ENCODE results near the gene CDC73. TPM values are rescaled to one million over a fixed set of nuclear protein-coding genes. Genes with fewer than 3 reads are reported as not detected.
"Not testable (repeated sequence)": the region's sequence is repeated elsewhere in the genome, so short reads cannot be mapped to it uniquely, and the experiment has no call there.

CDC73 gene
- total RNA-seq, 2 donors from 2014 or later = 52.8 to 53.0 TPM

DNA sequence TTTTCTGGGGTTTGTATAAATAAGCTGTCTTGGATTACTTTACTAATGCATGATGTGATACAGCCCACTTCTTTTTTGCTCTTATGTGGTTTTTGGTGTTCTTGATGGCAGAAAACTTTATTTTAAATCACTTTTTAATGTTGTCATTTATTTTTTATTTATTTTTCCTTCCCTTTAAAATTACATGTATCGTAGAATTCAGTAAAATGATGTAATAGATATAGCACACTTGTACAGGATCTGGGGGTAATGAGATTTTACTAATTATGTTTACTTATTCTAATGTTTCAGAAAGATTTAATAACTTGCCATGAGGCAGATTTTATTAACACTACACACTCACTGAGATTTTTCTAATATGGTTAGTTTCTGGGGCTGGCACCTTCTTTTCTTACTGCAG is 65.3 kb downstream of the CDC73 start:
- no peak overlapping the region for H3K4me3 ChIP-seq (ENCODE audit: low read length)
- peaks cover 3% of the 10 kb centered on the region for H3K4me1 ChIP-seq (ENCODE audit: control insufficient read depth, insufficient read depth, low read length)
- no peaks in the 10 kb centered on the region for H3K27me3 ChIP-seq (ENCODE audit: control insufficient read depth, insufficient read depth, low read length, poor library complexity, severe bottlenecking)
- H3K27me3 Mint-ChIP-seq (ENCODE audit: insufficient read depth) = no peaks in the 10 kb centered on the region
- peaks cover 15% of the 10 kb centered on the region for H3K36me3 Mint-ChIP-seq (ENCODE audit: low read depth)
- H3K9me3 Mint-ChIP-seq = peaks cover 17% of the 10 kb centered on the region
- H3K9me3 ChIP-seq (ENCODE audit: control insufficient read depth, low read length) = peaks cover 13% of the 10 kb centered on the region
- no peak overlapping the region for H3K27ac Mint-ChIP-seq
- H3K4me1 Mint-ChIP-seq = peaks cover 20% of the 10 kb centered on the region
- H3K27ac ChIP-seq (ENCODE audit: low read depth, low read length) = no peak overlapping the region
- WGBS, 2 experiments (ENCODE audit: insufficient coverage in 1 of 2, insufficient read length in 1 of 2) = no CpG with 5 or more reads among the region's 1 CpG
- peaks cover 4% of the 10 kb centered on the region for H3K36me3 ChIP-seq (ENCODE audit: control insufficient read depth, insufficient read depth, low read length)
- H3K9ac ChIP-seq (ENCODE audit: extremely low read depth, low read length, poor library complexity, severe bottlenecking) = no peak overlapping the region
- DNase-seq = no peak
- TF ChIP-seq, protein P1, sequence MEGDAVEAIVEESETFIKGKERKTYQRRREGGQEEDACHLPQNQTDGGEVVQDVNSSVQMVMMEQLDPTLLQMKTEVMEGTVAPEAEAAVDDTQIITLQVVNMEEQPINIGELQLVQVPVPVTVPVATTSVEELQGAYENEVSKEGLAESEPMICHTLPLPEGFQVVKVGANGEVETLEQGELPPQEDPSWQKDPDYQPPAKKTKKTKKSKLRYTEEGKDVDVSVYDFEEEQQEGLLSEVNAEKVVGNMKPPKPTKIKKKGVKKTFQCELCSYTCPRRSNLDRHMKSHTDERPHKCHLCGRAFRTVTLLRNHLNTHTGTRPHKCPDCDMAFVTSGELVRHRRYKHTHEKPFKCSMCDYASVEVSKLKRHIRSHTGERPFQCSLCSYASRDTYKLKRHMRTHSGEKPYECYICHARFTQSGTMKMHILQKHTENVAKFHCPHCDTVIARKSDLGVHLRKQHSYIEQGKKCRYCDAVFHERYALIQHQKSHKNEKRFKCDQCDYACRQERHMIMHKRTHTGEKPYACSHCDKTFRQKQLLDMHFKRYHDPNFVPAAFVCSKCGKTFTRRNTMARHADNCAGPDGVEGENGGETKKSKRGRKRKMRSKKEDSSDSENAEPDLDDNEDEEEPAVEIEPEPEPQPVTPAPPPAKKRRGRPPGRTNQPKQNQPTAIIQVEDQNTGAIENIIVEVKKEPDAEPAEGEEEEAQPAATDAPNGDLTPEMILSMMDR (conservative IDR thresholded peaks at IDR 0.05) = no peak
- no peak overlapping the region for H3K4me3 Mint-ChIP-seq

DNA sequence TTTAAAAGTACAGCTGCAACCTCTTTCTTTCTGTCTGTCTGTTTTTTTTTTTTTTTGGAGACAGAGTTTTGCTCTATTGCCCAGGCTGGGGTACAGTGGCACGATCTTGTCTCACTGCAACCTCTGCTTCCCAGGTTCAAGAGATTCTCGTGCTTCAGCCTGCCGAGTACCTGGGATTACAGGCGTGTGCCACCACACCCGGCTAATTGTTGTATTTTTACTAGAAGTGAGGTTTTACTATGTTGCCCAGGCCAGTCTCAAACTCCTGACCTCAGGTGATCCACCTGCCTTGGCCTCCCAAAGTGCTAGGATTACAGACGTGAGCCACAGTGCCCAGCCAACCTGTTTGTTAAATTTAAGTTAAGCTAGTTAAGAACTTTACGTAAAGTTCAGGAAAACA is 67.1 kb downstream of the CDC73 start:
- DNase-seq; H3K4me1 ChIP-seq (ENCODE audit: control insufficient read depth, insufficient read depth, low read length); H3K27ac Mint-ChIP-seq; H3K9ac ChIP-seq (ENCODE audit: extremely low read depth, low read length, poor library complexity, severe bottlenecking); H3K27ac ChIP-seq (ENCODE audit: low read depth, low read length); H3K4me3 Mint-ChIP-seq; H3K27me3 Mint-ChIP-seq (ENCODE audit: insufficient read depth); H3K27me3 ChIP-seq (ENCODE audit: control insufficient read depth, insufficient read depth, low read length, poor library complexity, severe bottlenecking); H3K4me3 ChIP-seq (ENCODE audit: low read length): not testable (repeated sequence)
- Histone ChIP-seq H3K9me3 (ENCODE audit: control insufficient read depth, low read length) (peaks cover 31% of the 10 kb centered on the region), H3K36me3 (ENCODE audit: control insufficient read depth, insufficient read depth, low read length) (peaks cover 17% of the 10 kb centered on the region)
- Mint-ChIP-seq H3K36me3 (ENCODE audit: low read depth) (peaks cover 30% of the 10 kb centered on the region), H3K4me1 (peaks cover 17% of the 10 kb centered on the region), H3K9me3 (peaks cover 29% of the 10 kb centered on the region)
- 72 to 92% methylated on average over 5 to 7 of the region's 7 CpGs for WGBS, 2 experiments (ENCODE audit: insufficient coverage in 1 of 2, insufficient read length in 1 of 2)

DNA sequence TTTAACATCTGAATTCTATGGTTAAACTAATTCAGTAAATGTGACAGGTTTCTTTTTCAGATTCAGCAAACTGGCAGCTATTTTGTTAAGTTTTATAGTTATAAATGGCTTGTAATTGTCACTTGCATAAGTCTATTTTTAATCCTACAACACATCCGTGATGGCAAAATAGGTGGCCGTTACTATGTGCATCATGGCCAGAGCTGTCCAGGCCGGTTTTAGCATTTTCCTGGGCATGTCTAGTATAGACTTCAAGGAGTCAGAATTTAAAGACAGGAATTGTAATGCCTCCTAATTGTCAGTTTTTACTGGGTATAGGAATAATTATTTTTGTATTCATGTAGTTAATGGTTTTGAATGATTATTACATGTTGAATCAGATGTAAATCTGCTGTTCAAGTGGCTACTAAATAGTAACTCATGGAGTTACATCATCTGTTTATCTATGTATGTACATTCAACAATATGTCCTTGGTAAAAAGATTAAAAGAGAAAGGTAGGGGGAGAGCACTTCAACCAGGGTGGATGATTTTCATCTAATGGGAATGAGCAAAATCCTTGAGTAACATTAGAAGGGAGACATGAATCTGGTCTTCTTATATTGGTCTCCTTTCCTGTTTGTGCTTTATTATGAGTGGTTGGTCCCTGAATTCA is 67.7 kb downstream of the CDC73 start:
- H3K27ac ChIP-seq (ENCODE audit: low read depth, low read length) = no peak overlapping the region
- peaks cover 31% of the 10 kb centered on the region for H3K9me3 ChIP-seq (ENCODE audit: control insufficient read depth, low read length)
- no peak overlapping the region for H3K4me3 ChIP-seq (ENCODE audit: low read length)
- Mint-ChIP-seq H3K27ac (no peak overlapping the region), H3K4me1 (peaks cover 17% of the 10 kb centered on the region), H3K27me3 (ENCODE audit: insufficient read depth) (no peaks in the 10 kb centered on the region), H3K4me3 (no peak overlapping the region), H3K36me3 (ENCODE audit: low read depth) (peaks cover 36% of the 10 kb centered on the region), H3K9me3 (peaks cover 29% of the 10 kb centered on the region)
- WGBS, 2 experiments (ENCODE audit: insufficient coverage in 1 of 2, insufficient read length in 1 of 2) = 95 to 100% methylated on average over 1 to 3 of the region's 3 CpGs
- H3K9ac ChIP-seq (ENCODE audit: extremely low read depth, low read length, poor library complexity, severe bottlenecking) = no peak overlapping the region
- no peaks in the 10 kb centered on the region for H3K27me3 ChIP-seq (ENCODE audit: control insufficient read depth, insufficient read depth, low read length, poor library complexity, severe bottlenecking)
- no peaks in the 10 kb centered on the region for H3K4me1 ChIP-seq (ENCODE audit: control insufficient read depth, insufficient read depth, low read length)
- TF ChIP-seq, protein P1 (conservative IDR thresholded peaks at IDR 0.05) = no peak
- DNase-seq = no peak
- peaks cover 21% of the 10 kb centered on the region for H3K36me3 ChIP-seq (ENCODE audit: control insufficient read depth, insufficient read depth, low read length)

Measured in endodermal cell (in vitro differentiated cells).